Hypothalamus (tissue), 51 donors: Measurements from ENCODE around the gene CYLC2.

Experiments
- DNase-seq, 51 donors: peaks; one replicate each; lab custom pipeline; 2025; lab: John Stamatoyannopoulos, UW

Gene CYLC2, protein sequence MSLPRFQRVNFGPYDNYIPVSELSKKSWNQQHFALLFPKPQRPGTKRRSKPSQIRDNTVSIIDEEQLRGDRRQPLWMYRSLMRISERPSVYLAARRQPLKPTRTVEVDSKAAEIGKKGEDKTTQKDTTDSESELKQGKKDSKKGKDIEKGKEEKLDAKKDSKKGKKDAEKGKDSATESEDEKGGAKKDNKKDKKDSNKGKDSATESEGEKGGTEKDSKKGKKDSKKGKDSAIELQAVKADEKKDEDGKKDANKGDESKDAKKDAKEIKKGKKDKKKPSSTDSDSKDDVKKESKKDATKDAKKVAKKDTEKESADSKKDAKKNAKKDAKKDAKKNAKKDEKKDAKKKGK

DNA sequence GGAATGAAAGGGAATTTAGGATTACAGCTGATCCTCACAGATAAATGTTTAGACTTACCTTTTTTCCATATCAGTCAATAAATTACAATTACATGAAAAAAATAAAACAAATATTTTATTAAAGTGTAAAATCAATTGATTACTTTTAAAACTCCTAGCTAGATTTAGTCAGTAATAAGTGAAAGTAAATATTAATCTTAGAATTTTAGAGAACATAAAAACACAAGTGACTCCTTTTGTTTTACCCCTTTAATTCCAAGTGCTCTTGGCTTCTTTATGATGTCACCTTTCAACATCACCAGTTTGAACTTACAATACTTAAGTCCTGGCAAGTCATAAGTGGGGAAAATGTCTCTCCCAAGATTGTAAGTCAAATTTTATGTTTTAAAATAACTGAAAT is at the start of gene CYLC2:
Gene CYLC2, plus strand, starts transcription at position 301 of the 400 bp plus-strand sequence. Its CDS starts 48 bp downstream, at position 349.
- DNase-seq: no peak

DNA sequence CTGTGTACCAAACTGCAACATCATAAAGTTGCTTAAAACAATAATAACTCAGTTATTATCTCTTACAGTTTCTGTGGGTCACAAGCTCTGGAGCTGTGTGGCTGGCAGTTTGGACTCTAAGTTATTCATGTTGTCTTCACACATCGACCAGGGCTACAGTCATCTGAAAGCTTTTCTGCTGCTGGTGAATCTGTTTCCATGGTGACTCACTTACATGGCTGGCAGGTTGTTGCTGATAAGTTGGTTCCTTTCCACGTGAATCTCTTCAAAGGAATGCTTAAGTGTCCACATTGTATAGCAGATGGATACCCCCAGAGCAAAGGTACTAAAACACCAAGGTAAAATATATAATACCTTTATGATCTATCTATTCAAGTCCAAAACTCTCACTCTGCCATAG is 44.8 kb upstream of the CYLC2 start:
- no peak for DNase-seq

DNA sequence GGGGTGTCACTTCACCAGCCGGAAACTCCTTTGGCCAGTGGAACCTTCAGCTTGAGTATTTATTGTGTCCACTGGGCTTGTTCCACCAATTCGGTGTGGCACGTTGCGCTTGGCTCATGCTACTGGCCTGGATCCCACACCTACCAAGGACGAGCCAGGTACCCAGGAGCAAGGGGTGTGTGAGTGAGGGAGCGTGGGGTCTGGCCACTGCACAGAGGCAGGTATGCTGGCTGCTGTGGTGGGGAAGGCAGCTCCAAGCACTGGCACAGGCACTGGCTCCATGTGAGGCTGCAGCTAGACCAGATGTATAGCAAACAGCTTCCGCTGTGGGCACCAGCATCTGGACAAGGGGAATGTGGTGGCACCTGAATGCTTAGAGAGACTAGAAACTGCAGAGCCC is 28.1 kb upstream of the CYLC2 start:
- DNase-seq: no peak

DNA sequence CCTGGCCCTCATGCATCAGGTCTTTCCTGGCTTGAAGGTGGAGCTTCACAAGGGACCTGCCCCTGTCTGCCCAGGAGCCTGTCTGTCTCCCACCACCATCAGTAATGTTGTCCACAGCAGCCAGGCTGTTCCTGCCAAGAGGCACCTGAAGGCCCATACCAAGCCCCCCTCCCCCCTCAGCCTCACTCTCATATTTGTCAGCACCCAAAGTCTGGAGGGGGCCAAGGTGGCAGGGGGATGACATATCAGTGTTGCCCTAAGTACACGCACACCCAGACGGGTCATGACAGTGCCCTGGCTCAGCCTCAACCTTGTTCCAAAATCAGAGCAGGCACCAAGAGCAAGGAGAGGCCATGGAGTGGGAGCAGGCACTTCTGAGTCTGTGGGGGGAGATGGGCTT is 27.2 kb upstream of the CYLC2 start:
- DNase-seq: no peak

DNA sequence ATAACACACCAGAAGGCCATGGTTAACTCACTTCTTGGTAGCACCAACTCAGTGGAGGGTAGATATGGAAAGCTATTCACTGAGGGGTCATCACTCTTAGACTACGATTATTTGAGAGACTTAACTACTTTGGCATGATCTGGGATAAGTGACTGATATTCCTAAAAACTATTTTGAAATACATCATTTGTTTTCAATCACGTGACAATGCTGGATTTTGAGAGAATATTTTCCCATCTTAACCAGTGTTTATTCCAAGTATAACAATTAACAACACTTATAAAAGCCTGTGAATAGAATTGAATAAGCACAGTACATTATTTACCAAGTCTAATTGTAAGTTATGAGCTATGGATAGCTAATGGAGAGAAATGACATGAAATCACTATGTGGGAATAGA is 22.4 kb upstream of the CYLC2 start:
- DNase-seq: no peak

DNA sequence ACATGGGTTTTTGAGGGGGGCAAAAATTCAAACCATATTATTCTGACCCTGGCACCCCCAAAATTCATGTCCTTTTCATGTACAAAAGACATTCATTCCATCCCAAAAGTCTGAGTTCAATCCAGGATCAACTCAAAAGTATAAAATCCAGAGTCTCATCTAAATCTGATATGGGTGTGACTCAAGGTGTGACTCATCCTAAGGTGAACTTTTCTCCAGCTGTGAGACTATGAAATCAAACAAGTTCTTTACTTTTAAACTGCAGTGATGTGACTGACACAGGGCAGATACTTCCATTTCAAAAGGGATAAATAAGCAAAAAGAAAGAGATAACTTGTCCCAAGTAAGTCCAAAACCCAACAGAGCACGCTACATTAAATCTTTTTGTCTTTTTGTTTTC is 20.6 kb upstream of the CYLC2 start:
- DNase-seq: no peak

DNA sequence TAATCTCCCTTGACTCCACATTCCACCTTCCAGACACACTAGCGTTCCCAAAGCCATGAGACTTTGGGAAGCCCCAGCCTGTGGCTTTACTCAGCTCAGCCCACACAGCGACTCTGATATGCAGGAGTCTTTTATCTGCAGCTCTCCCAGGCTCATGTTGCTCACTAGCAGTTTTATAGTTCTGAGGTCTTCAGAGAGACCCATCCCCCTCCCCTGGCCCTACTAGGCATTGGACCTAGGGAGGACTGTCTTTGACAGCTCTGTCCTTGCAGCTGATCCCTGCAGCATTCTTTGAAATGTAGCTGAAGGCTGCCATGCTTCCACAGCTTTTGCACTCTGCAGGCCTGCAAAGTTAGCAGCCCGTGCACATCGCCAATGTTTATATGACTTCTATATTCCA is 19.9 kb upstream of the CYLC2 start:
- DNase-seq: no peak

DNA sequence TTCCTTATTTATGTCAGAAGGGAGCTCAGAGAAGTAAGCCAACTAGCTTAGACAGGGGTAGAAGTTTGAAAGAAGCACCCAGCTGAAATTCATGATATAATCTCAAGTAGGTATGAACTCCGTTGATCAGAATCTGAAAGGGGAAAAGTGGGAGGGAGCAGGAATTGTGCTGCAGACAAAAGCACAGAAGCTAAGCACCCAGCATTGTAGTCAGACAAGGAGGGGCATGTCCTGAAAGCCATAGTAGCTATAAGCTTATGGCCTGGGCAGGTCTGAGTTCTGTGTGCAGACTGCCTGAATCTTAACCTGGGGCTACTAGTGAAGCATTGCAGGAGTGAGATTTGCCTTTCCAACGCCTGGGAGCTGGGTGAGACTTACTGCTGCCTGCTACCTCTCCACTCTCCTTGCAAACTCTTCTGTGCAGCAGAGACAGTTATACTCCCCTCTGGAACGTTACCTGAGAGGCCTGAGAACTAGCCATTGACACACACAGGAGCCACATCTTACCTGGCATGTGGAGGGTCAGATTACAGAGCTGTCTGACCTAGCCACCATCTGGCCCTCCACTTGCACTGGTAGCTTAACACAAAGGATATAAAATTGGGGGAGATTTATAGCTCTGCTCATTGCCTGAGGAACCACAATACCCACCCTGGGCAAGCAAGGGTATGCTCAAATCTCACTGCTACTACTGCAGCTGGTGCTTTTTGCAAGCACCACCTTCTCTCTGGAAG is 9.8 kb upstream of the CYLC2 start:
- DNase-seq: no peak

DNA sequence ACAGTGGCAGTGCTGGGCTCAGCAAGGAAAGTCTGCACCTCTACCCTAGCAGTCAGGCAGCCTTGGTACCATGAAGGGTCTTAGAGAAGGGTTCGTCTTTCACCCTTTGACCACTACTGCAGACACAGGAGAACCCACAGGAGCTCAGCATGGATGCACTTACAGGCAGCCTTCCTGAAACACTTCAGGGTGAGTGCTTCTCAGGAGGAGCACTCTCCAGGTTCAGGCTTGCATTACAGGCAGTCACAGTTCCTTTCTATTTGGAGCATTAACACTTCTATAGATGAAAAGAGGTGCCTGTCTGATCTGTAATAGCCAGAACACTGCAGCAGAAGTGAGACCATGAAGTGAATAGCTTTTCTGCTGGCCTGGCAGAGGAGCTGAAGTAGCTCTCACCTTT is 8.7 kb upstream of the CYLC2 start:
- no peak for DNase-seq

DNA sequence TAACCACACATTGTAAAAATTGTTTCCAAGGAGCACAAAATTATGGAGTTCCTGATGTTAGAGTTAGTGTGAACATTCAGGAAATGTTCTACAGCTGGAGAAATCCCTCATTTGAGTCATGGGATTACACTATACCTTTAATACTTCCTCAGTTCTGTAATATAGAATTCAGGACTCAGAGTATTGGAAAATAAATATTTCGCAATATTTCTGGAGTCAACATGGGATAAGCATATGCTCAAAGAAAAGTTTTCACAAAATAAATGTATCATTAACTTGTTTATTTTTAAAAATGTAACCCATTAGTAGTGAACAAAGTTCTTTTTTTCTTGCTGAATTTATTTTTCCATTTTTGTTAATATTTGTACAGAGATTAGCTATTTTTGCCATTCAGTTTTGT is 8.6 kb downstream of the CYLC2 start:
- no peak for DNase-seq

DNA sequence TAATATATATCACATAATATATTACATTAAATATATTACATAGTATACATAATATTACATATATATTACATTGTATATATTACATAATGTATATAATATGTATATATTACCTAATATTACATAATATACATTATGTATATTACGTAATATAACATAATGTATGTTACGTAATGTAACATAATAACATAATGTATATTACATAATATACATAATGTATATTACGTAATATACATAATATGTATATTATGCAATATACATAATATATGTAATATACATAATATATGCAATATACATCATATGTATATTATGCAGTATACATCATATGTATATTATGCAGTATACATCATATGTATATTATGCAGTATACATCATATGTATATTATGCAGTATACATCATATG is 19.1 kb downstream of the CYLC2 start:
- DNase-seq: no peak

DNA sequence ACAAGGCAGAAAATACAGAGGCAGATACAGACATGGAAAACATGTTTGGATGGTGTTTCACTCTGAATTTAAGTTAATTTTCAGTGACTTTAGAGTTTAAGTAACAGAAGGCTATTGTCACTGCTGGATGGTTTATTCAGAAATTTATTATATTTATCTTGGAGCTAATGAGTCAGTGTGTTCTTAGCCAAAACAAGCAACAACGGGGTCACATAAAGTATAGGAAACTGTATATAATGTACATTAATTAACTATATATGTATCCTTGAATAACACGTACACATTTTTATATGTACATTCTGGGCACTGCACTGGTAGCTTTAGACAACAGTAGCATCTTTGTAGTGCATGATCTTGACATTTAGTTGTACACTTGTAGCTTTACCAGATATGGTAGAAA is 30.7 kb downstream of the CYLC2 start:
- no peak for DNase-seq

DNA sequence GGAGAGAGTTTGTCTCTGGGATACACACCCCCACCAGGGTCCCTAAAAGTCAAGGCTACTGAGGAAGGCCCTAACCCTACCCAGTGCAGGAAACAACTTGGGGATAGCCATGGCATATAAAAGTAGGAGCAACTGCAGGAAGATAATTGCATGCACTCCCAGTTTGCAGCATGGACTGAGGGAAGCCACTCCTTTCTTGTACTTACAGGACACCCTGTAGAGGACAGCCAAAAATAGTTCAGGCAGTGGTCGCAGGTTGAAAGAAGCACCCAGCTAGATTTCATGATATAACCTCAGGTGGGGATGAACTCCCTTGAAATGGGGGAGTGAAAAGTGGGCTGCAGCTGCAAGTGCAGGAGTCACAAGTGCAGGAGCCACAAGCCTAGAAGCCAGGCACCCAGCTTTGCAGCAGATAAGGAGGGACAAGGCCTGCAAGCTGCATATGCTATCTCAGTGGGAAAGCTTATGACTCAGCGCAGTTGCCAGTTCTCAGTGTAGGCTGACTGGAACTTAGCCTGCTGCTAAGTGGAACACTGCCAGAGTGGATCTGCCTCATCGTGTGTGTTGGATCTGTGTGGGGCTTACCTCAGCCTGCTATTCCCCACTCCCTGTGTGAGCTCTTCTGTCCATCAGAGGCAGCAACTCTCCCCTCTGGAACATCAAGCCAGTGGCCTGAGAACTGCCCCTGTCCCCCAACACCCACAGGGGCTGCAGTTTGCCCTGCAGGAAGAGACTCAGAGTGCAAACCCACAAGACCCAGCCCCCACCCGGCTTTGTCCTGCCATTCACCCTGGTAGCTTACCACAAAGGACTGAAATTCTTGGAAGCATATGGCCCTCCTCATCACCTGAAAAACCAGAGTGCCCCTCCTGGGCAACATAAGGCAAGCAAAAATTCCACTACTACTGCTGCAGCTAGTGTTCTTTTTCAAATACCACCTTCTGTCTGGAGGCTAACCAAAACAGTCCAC is 42.7 kb downstream of the CYLC2 start:
- DNase-seq: peak in 1 of 51 donors; percentile 46

DNA sequence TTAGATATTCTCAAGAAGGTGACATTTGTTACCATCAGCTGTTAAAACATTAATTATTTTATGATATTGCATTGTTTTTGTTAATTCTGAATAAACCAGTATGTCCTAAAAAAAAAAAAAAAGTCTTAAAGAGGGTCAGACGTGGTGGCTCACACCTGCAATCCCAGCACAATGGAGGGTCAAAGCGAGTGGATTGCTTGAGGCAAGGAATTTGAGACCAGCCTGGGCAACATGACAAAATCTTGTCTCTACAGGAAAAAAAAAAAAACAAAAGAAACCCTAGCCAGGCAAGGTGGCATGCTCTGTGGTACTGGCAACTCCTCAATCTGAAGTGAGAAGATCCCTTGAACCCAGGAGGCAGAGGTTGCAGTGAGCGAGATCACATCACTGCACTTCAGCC is 46.8 kb downstream of the CYLC2 start:
- DNase-seq: no peak
